B cell (primary cell): Measurements from ENCODE around the gene MDM1. TPM values are rescaled to one million over a fixed set of nuclear protein-coding genes. Genes with fewer than 3 reads are reported as not detected.

Experiments
- ATAC-seq: fragments of 200-7000 bp; cut with Tn5 transposase; one replicate; pipeline ENCODE4 v1.10.0; 2021; ENCODE audit warnings: low read depth, mild to moderate bottlenecking, moderate number of reproducible peaks, moderate library complexity
- CTCF ChIA-PET: fragments of 350-600 bp; sonication (Branson Sonifier 250); formaldehyde crosslinking; loops from one replicate; lab custom pipeline; 2021; ENCODE audit warnings: antibody characterized with exemption, inconsistent platforms; lab: Charles Lee
- POLR2A ChIA-PET: fragments of 350-600 bp; sonication (Branson Sonifier 250); formaldehyde crosslinking; loops from one replicate; lab custom pipeline; 2021; ENCODE audit warnings: antibody characterized with exemption; lab: Charles Lee
- DNase-seq: peaks from one replicate; pipeline ENCODE4 v3.0.0; 2013
- H2AFZ ChIP-seq: 2 replicates; pipeline ENCODE4 v1.6.1; 2012; ENCODE audit warnings: mild to moderate bottlenecking, low read depth, low read length; ENCODE audit not compliant: insufficient read depth, poor library complexity, severe bottlenecking
- H3K27ac ChIP-seq, 2 donors: 1 replicate in 1 of 2; 2 replicates in 1 of 2; pipeline ENCODE4 v1.5.1; 2012 to 2013; ENCODE audit warnings: low read length in 2 of 2, mild to moderate bottlenecking in 2 of 2, moderate library complexity in 1 of 2
- H3K27me3 ChIP-seq, 4 experiments: fragments of 200-600 bp in 1 of 4; sonication (generic) in 1 of 4; replicated peaks in 1 of 4; 1 replicate in 2 of 4; 2 replicates in 2 of 4; pipeline versions ENCODE4 v1.6.1 to v1.7.0; 2013 to 2016; ENCODE audit warnings: low read length in 3 of 4, mild to moderate bottlenecking in 2 of 4, mixed read lengths in 1 of 4, moderate library complexity in 1 of 4; ENCODE audit not compliant: insufficient read depth in 4 of 4, control insufficient read depth in 3 of 4; ENCODE audit errors: control extremely low read depth in 1 of 4
- H3K36me3 ChIP-seq, 2 experiments: replicated peaks in 1 of 2; 1 replicate in 1 of 2; 2 replicates in 1 of 2; pipeline versions ENCODE4 v1.6.1 to v1.7.1; 2013; ENCODE audit warnings: low read length in 1 of 2; ENCODE audit not compliant: insufficient read depth in 2 of 2, control insufficient read depth in 1 of 2; ENCODE audit errors: control extremely low read depth in 1 of 2, extremely low read depth in 1 of 2
- H3K4me1 ChIP-seq, 2 donors: fragments of 200-600 bp in 1 of 2; sonication (generic) in 1 of 2; 1 replicate in 1 of 2; 2 replicates in 1 of 2; pipeline versions ENCODE4 v1.5.1 to v1.6.1; 2013 to 2017; ENCODE audit warnings: low read length in 2 of 2; ENCODE audit not compliant: control insufficient read depth in 2 of 2, insufficient read depth in 2 of 2
- H3K4me2 ChIP-seq: replicated peaks from 2 replicates; pipeline ENCODE3; 2012; ENCODE audit warnings: mild to moderate bottlenecking, low read depth, low read length; ENCODE audit not compliant: poor library complexity, severe bottlenecking
- H3K4me3 ChIP-seq, 5 experiments: fragments of 200-600 bp in 1 of 5; sonication (generic) in 1 of 5; 1 replicate in 3 of 5; 2 replicates in 2 of 5; pipeline versions ENCODE4 v1.5.1 to v1.7.0; 2011 to 2016; ENCODE audit warnings: low read length in 4 of 5, mild to moderate bottlenecking in 4 of 5, low read depth in 2 of 5, control low read depth in 1 of 5, moderate library complexity in 1 of 5; ENCODE audit not compliant: insufficient read depth in 1 of 5; ENCODE audit errors: control extremely low read depth in 1 of 5, extremely low read depth in 1 of 5
- H3K79me2 ChIP-seq: fragments of 200-600 bp; sonication (generic); one replicate; pipeline ENCODE4 v1.6.0; 2016; ENCODE audit warnings: low read length; ENCODE audit not compliant: control insufficient read depth, insufficient read depth
- H3K9ac ChIP-seq: fragments of 200-600 bp; sonication (generic); 2 replicates; pipeline ENCODE4 v1.6.1; 2017; ENCODE audit warnings: mild to moderate bottlenecking, low read length, moderate library complexity
- H3K9me3 ChIP-seq, 3 donors: one replicate each; pipeline versions ENCODE4 v1.6.1 to v1.7.1; 2013; ENCODE audit warnings: low read length in 2 of 3; ENCODE audit not compliant: control insufficient read depth in 2 of 3, insufficient read depth in 1 of 3; ENCODE audit errors: control extremely low read depth in 1 of 3
- H4K20me1 ChIP-seq: 2 replicates; pipeline ENCODE4 v1.6.0; 2012; ENCODE audit warnings: mild to moderate bottlenecking, low read length; ENCODE audit not compliant: insufficient read depth, control insufficient read depth, poor library complexity, severe bottlenecking
- H3K27ac Mint-ChIP-seq: one replicate; pipeline ENCODE4 v1.8.0; 2021; ENCODE audit warnings: mixed read lengths
- H3K27me3 Mint-ChIP-seq: one replicate; pipeline ENCODE4 v1.8.0; 2021; ENCODE audit warnings: mixed read lengths
- H3K4me1 Mint-ChIP-seq: one replicate; pipeline ENCODE4 v1.8.0; 2021; ENCODE audit warnings: mixed read lengths
- H3K4me3 Mint-ChIP-seq: one replicate; pipeline ENCODE4 v1.8.0; 2021; ENCODE audit warnings: mixed read lengths
- H3K9me3 Mint-ChIP-seq: one replicate; pipeline ENCODE4 v1.8.0; 2022; ENCODE audit warnings: mixed read lengths; ENCODE audit not compliant: insufficient read depth
- CTCF ChIP-seq: fragments of 200-600 bp; IDR thresholded peaks from one replicate; pipeline ENCODE4 v1.8.0; 2022; ENCODE audit warnings: antibody characterized with exemption, mild to moderate bottlenecking
- EZH2 ChIP-seq: IDR thresholded peaks from 2 replicates; pipeline ENCODE4 v1.6.1; 2012; ENCODE audit warnings: borderline replicate concordance, low read depth, mild to moderate bottlenecking, moderate library complexity, low read length; ENCODE audit not compliant: insufficient read depth, poor library complexity, severe bottlenecking
- WGBS: methylation state at CpG from one replicate; pipeline ENCODE4 v1.1.5; 2013; ENCODE audit warnings: missing lambda C conversion rate; ENCODE audit not compliant: insufficient coverage; 5-methylcytosine and 5-hydroxymethylcytosine counted together
- intact Hi-C: fragments of 100-400 bp; cut with micrococcal nuclease; formaldehyde crosslinking; loops from one replicate; pipeline ENCODE4 v1.10.0; 2022
- polyA plus RNA-seq: library from polyadenylated mRNA; depleted of rRNA; stranded (reverse); fragments of >200 nt; gene quantifications from 2 replicates; pipeline ENCODE4 v1.2.3, GENCODE V29; 2012
- total RNA-seq, 2 donors: library from RNA; stranded (reverse); fragments of 120-200 nt in 1 of 2; gene quantifications; 1 replicate in 1 of 2; 2 replicates in 1 of 2; pipeline versions ENCODE4 v1.2.3 to v1.2.4, GENCODE V29; 2013 to 2022

MDM1 gene
- total and polyA plus RNA-seq, 2 donors (not counting 1 experiment from before 2014, with no cell fraction given), result 13.9 to 38.3 TPM

GRCh38 chr12:68279227-68280054 is 52.7 kb downstream of the MDM1 start:
- no peaks in the 10 kb centered on the region for H4K20me1 ChIP-seq
- no peaks in the 10 kb centered on the region for H3K4me1 Mint-ChIP-seq
- TF ChIP-seq EZH2 (no peak), CTCF (no peak)
- H3K36me3 ChIP-seq, result no peaks in the 10 kb centered on the region
- POLR2A ChIA-PET, result no interaction called here
- no peak overlapping the region for H2AFZ ChIP-seq
- H3K4me3 ChIP-seq, result no peak overlapping the region
- peaks cover 0 to 5% (median under 1%) of the 10 kb centered on the region in 4 experiments for H3K27me3 ChIP-seq
- no peak overlapping the region for H3K4me2 ChIP-seq
- no peak overlapping the region for H3K4me3 Mint-ChIP-seq
- H3K9me3 ChIP-seq, result no peaks in the 10 kb centered on the region
- H3K27ac ChIP-seq, result no peak overlapping the region
- intact Hi-C loops, result no loop called here
- CTCF ChIA-PET, result no interaction called here
- H3K4me1 ChIP-seq, result no peaks in the 10 kb centered on the region
- ATAC-seq (no peak), DNase-seq (no peak)
- no peaks in the 10 kb centered on the region for H3K79me2 ChIP-seq
- no peak overlapping the region for H3K27ac Mint-ChIP-seq
- H3K27me3 Mint-ChIP-seq, result peaks cover 4% of the 10 kb centered on the region
- WGBS, result 70% methylated on average over 2 of the region's 5 CpGs
- no peak overlapping the region for H3K9ac ChIP-seq
- H3K9me3 Mint-ChIP-seq, result no peaks in the 10 kb centered on the region

DNA sequence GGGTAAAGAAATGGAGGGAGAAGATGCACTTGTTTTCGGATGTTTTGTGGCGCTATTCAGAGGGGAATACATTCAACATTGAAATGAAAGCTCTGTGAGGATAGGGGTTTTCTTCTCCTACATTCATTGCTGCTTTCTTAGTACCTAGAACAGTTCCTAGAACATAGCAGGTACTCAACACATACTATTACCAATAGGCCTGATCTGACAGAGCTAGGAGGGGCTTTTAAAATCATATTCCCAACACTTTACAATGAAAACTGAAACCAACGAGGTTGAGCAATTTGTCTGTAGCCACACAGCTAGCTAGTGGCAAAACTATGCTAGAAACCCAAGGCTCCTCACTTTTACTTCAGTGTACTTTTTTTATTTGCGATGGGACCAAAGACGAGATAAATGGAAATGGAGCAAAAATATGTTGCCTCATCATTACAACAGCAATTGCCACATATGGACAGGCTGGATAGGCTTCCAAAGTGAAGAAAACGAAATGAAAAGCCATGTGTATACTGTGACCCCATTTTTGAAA is 55.7 kb downstream of the MDM1 start:
- no peaks in the 10 kb centered on the region for H3K4me1 Mint-ChIP-seq
- H3K9ac ChIP-seq, result no peak overlapping the region
- intact Hi-C loops, result no loop called here
- no peak overlapping the region for H3K27ac Mint-ChIP-seq
- H4K20me1 ChIP-seq, result no peaks in the 10 kb centered on the region
- no peaks in the 10 kb centered on the region for H3K9me3 ChIP-seq
- no peak overlapping the region for H2AFZ ChIP-seq
- TF ChIP-seq CTCF (no peak), EZH2 (no peak)
- CTCF ChIA-PET, result interaction anchor here (0.5 to 0.6 kb wide), 2 partner anchors 41 to 923 kb away, joined by 3 to 5 read pairs; no protein-coding TSS in a partner anchor
- H3K27ac ChIP-seq, result no peak overlapping the region
- no peaks in the 10 kb centered on the region for H3K27me3 ChIP-seq
- no peak overlapping the region for H3K4me2 ChIP-seq
- H3K4me3 ChIP-seq, result no peak overlapping the region
- H3K27me3 Mint-ChIP-seq, result no peaks in the 10 kb centered on the region
- no peaks in the 10 kb centered on the region for H3K4me1 ChIP-seq
- no peak for ATAC-seq
- H3K36me3 ChIP-seq, result no peaks in the 10 kb centered on the region
- no peaks in the 10 kb centered on the region for H3K9me3 Mint-ChIP-seq
- no peak for DNase-seq
- H3K4me3 Mint-ChIP-seq, result no peak overlapping the region
- H3K79me2 ChIP-seq, result no peaks in the 10 kb centered on the region
- POLR2A ChIA-PET, result no interaction called here
- WGBS, result 73% methylated on average over 2 of the region's 6 CpGs
